Activated CD8-positive, alpha-beta memory T cell treated with anti-CD3 and anti-CD28 coated beads for 36 hours (primary cell): ENCODE data around the gene PNMA6F. TPM values are rescaled to one million over a fixed set of nuclear protein-coding genes. Genes with fewer than 3 reads are reported as not detected.
"Not testable (repeated sequence)": the region's sequence is repeated elsewhere in the genome, so short reads cannot be mapped to it uniquely, and the experiment has no call there.

ENCODE experiments used
- CTCF ChIA-PET: fragments of 350-600 bp; sonication (Branson Sonifier 250); formaldehyde crosslinking; loops from one replicate; lab custom pipeline; 2021; ENCODE audit warnings: antibody characterized with exemption; lab: Charles Lee
- POLR2A ChIA-PET: fragments of 350-600 bp; sonication (Branson Sonifier 250); formaldehyde crosslinking; loops from one replicate; lab custom pipeline; 2021; ENCODE audit warnings: antibody characterized with exemption; lab: Charles Lee
- total RNA-seq, 2 experiments: library from RNA; stranded (reverse); gene quantifications; one replicate each; pipeline ENCODE4 v1.2.3, GENCODE V29; 2021

PNMA6F gene
- total RNA-seq, 2 experiments from 2014 or later: not detected

DNA sequence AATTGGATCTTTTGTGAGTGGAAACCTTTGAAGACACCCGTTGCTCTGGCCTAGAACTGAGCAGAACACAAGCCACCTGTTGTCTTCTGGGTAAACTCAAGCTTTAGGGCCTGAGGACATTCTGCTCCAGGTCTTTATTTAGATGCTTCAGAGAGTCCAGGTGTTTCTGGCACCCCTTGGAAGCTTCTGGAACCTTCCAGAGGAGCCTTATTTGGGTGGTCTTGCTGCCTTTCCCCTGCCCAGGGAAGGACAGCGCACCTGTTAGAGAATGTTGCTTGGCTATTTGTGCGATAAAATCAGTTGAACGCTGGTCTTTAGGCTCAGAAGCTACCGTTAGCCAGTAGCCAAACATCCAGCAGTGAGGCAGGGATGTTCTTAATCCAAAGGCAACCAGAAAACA, 15.4 kb upstream of the PNMA6F start:
- CTCF ChIA-PET: no interaction called here
- POLR2A ChIA-PET: no interaction called here

DNA sequence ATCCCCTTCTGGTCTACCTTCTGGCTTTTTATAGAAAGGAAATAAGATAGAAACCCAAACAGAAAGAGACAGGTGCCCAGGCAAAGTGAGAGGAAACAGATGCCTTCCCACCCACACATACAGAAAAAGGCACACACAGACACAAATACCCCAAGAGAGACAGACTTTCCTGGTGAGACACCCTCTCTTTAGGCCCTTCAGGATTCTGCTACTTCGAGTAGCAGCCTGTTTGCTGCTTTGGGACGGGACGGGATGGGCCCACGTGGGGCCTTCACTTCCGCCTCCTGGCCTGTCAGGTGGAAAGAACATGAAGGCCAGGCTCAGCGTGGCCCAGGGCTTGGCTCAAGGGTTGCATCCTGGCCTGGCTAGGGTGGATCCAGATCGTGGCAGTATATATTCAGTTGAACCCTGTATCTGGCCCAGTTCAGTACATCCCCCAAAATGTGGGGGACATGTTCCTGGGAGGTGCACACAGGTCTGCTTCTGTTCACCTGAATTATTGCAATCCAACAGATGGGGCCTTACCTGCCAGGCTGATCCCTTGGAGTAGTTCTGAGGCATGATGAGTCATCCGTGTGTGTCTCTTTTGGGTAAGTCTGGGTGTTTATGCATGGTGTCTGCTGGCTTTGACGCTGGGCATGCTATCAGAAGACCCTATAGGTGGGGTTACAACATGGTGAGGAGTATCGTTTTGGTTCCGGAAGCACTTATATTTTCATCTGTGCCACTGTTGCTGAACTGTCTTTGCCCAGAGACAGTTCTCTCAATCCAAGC, 14.7 kb upstream of the PNMA6F start:
- ChIA-PET POLR2A (no interaction called here), CTCF (no interaction called here)

DNA sequence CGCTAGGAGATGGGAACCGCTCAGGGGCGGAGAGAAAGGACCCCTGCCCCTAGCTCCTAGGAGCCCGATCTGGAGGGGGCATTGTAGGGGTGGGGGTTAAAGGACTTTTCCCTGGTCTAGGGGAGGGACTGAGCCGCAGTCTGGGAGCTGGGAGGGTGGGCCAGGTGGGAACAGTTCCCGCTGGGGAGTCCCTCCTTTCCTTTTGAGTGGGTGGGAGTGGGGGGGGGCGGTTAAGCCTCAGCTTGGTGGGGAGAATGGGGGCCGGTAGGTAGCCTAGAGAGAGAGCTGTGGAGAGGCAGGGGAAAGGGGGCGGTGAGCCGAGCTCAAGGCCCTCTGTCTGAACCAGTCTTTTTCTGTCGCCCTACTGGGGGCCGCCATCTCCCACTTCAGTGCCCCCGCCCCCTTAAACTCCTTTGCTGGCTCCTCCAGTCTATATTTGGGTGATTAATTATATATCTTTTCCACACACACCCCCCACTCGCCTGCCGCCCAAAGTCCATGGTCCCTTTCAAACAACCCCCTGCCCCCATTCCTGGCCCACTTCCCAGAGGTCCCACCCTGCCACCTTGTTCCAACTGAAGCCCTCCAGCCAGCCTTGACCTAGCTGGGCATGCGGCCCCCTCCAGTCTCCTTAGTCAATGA, 13.2 kb upstream of the PNMA6F start:
- POLR2A ChIA-PET: interaction anchor here (0.6 kb wide), 1 partner anchor 376 kb away, joined by 5 read pairs; no protein-coding TSS in a partner anchor
- CTCF ChIA-PET: interaction anchor here (0.8 kb wide), 1 partner anchor 31 kb away, joined by 3 read pairs; no protein-coding TSS in a partner anchor

DNA sequence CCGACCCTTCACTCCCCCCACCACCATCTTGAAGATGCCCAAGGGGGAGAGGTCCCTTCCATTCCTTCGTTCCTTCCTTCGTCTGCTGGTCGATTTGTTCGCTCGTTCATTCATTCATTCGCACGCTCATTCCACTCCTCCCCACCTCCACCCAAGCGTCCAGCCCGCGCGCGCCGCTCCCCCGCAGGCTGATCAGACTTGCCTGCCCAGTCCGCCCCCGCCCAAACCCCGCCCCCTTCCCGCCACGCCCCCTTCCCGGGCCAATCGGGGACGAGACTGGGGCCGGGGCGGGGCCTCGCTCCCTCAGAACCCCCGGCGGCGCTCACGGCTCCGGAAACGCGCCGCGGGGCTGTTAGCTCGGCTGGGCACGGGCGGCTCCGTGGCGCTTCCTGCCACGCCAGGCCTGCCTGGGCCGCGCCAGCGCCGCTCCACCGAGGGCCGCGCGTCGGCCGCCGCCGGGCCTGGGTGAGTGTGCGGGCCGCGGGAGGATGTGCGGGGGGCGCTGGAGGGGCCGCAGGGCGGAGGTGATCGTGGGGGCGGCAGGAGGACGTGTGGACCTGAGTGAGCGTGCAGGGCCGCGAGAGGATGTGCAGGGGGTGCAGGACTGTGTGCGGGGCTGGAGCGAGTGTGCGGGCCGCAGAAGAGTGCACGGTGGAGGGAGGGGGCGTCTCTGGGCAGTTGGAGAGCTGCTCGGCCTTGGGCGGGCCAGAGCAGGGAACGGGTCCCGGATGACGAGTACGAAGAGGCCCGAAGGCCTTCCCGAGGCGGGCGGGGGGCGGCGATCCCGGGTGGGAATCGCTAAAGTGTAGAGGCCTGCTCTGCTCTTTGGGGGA, 12.5 kb upstream of the PNMA6F start, which contains the start of gene ZNF275:
ZNF275 (plus strand) TSS at position 333 of the 833 bp plus-strand sequence. CDS start 2,527 bp downstream, outside the sequence.
- CTCF ChIA-PET: interaction anchor here (0.8 kb wide), 1 partner anchor 30 kb away, joined by 3 read pairs; no protein-coding TSS in a partner anchor
- POLR2A ChIA-PET: interaction anchor here (0.6 kb wide), 1 partner anchor 375 kb away, joined by 5 read pairs; no protein-coding TSS in a partner anchor

DNA sequence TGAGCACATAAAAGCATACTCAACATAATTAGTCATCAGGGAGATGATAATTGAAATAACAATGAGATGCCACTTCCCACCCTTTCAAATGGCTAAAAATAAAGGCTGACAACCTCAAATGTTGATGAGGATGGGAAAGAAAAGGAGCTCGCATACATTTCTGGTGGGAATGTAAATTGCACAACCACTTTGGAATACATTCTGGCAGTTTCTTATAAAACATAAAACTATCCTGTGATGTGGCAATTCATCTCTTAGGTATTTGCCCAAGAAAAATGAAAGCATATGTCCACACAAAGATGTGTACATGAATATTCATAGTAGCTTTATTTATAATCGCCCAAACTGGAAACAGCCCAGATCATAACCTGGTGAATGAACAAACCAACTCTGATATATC, 11.7 kb upstream of the PNMA6F start:
- CTCF ChIA-PET: no interaction called here
- POLR2A ChIA-PET: no interaction called here

DNA sequence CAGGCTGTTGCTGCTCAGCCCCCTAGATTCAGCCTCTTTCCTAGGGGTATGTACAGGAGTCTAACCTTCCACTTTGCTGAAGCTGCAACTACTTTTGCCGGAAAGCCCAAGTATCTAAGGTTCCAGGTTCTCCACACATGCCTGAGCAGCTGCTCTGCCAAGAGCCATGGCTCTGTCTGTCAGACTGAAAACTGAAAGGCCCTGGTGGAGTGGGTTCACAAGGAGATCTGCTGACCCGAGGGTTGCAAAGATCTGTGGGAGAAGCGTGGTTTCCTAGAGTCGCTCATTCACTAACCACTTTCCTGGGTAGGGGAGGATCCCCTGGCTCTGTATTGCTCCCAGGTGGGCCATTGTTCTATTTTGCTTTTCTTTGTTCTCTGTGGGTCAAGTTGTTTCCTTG, 6.0 kb upstream of the PNMA6F start:
- CTCF ChIA-PET: no interaction called here
- POLR2A ChIA-PET: no interaction called here

DNA sequence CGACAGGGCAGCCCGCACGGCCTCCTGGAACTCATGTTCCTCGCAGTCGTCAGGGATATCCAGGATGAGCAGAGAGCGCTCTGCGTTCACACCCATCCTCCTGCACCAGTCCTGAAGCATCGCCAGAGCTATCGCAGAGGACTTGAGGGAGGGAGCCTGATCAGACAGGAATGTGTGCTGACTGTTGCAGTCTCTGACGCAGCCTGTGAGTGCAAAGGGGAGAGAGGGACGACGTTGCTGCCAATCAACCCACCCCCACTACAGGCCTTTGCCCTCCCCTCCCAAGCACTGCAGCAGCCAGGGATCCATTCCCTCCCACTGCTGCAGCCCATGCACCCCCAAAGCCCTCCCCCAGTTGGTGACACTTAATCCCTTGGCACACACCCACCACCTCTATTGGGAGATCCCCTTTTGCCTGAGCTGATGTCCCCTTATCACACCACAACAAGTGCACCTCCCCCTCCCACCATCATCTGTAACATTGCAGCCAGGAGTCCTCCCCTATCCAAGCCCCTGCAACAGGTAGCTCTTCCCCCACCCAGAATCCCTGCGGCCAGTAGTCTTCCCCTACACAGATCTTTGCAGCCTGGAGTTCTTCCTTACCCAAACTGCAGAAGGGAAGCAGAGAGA, 897 bp downstream of the PNMA6F start:
- POLR2A ChIA-PET: no interaction called here
- CTCF ChIA-PET: no interaction called here

DNA sequence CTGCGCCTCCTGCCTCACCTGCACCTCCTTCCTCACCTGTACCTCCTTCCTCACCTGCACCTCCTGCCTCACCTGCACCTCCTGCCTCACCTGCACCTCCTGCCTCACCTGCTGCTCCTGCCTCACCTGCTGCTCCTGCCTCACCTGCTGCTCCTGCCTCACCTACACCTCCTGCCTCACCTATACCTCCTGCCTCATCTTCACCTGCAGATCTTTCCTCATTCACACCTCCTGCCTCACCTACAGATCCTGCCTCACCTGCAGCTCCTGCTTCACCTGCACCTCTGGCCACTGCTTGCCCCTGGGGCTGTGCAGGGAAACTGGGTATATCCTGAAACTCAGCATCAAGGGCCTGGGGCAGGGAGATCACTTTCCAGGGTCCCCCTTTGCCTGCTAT, 1.5 kb downstream of the PNMA6F start:
- CTCF ChIA-PET, POLR2A ChIA-PET: not testable (repeated sequence)

DNA sequence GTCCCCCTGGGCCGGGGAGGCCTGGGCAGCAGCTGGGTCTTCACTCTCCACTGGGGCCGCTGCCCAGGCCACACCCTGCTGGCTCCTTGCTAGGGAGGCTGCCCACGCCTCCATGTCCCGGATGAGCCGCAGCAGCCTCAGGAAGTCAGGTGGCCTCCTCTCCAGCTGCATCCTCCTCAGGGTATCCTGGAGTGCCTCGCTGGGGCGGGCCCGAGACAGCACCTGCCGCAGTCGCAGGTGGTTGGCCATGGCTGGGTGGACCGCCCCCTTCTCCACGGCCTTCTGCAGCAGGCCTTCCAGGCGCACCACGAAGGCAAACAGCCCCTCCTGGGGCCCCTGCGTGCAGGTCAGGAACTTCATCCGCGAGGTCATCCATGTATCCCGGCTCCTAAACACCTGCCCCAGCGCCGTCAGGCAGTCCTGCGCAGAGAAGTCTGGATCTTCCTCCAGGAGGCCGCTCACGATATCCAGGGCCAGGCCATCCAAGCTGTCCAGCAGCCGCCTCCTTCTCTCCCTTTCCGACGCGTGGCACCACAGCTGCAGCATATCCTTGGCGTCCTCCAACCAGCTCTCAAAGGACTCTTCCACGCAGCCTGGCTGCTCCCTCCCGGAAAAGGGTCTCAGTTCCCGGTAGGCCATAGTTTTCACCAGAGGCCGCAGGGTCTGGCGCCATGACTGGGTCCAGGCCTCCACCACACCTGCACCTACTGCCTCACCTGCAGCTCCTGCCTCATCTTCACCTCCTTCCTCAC, 2.1 kb downstream of the PNMA6F start:
- CTCF ChIA-PET: no interaction called here

DNA sequence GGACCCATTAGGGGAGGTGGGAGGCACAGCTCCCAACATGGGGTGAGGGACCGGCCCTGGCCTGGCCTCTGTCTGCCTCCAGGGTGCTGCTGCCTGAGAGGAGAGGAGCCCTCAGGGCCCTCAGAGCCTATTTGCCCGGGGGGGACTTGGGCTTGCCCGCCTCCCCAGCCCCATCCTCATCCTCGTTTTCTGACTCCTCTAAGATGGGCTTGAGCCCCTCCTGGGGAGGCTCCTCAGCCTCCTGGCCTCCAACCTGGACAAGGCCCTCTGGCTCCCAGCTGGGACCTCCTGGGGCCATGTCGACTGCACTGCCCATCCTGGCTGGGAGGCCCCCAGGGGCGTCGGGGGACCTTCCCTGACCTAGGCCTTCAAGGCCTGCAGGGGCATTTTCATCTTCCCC, 2.8 kb downstream of the PNMA6F start:
- ChIA-PET CTCF (no interaction called here), POLR2A (no interaction called here)

More for the DNA sequence above, 2.1 kb downstream of the PNMA6F start:
- POLR2A ChIA-PET: no interaction called here

DNA sequence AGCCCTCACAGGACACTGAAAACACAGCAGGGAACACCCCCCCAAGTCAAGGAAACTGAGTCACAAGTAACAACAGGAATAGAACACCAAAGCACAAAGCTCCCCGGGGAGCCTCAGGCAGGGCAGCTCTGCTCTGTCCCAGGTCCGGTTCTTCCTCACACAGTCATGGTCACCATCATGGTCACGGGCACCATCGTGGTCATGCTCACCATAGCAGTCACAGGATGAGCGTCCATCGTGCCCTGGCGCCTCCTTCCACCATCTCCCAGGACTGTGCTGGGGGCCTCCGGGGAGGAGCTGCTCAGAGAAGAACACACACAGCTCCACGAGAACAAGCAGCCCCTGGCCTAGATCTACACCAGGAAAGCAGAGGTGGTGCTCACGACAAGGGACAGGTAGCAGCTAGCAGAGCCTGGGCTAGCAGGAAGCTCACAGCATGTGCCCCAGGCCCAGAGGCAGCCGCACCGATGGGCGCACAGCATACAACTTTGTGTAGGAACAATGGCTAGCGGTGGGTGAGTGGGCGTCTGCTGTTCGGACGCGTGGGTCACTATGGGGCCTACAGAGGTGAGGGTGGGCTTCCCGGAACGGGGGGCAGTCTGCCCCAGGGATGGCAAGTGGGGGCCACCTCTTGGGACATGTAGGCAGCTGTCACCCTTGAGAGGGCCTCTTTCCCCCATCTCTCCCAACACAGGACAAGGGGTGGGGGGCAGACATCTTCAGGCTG, 3.4 kb downstream of the PNMA6F start:
- POLR2A ChIA-PET: no interaction called here
- CTCF ChIA-PET: no interaction called here

DNA sequence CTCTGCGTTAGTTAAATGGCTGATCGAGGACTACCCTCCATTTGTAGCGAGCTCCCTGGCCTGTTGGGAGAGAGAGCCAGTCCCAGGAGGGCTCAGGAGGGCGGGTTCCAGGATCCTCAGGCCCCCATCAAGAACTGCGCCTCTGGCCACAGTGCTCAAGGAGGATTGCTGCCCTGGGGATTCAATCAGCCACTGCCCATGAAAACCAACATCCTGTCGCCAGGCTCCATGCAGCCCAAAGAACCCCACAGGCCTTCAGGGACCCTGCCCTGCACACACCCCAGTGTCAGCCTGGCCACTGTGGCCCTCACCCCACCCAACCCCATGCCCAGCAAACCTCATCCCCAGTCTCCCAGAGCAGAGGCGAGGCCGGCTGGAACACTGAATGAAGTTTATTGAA, 4.3 kb downstream of the PNMA6F start:
- CTCF ChIA-PET: no interaction called here
- POLR2A ChIA-PET: no interaction called here

DNA sequence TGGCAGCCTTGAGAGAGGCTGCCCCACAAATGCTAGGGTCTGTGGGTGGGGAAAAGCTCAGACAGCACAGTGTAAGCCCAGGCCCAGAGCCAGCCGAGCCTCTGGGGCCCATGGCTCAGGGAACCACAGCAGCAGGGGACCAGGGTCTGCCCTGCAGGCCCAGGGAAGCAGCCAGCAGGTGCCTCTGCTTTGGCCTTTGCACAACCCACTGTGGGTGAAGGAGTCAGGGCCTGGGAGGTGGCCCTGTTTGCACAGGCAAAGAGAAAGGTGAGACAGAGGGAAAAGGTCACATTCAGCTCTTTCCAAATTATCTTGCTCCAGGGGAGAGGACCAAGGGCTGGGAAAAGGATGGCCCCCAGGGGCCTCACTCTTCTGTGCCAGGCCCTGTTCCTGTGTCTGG, 8.7 kb downstream of the PNMA6F start:
- CTCF ChIA-PET: no interaction called here
- POLR2A ChIA-PET: no interaction called here

DNA sequence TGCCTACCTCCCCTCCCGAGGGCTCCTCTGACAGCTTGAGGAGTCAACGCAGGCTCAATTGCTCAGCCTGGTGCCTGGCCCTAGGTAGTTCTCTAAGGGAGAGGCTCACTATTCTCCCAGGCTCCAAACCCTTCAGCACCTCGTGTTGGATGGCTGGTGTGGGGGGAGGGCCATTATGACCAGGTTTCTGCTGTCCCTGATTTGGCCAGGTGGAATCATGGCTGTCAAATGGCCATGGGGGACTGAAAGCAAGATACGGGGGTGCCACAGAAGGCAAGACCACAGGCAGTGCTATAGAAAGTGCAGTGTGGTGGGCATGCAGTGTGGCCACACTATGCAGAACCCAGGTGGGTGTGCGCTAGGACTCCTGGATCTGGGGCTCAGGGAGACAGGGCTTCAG, 9.5 kb downstream of the PNMA6F start:
- ChIA-PET POLR2A (no interaction called here), CTCF (no interaction called here)

DNA sequence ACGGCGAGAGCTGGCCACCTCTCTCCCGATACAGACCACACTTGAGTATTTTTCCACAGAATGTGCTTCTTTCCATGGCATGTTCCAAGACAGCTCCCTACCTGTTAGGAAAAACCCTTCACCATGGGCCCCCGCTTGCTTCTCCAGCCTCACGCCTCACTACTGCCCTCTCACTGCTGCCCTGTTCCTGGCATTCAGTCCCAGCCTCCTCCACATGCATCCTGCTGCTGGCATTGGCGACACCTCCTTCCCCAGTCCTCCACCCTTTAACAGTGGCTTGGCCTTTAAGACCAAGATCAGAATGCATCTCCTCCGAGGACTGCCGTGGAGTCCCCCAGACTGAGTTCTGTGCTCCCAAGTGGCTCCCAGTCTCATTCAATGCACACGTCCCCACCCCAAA, 10.7 kb downstream of the PNMA6F start:
- ChIA-PET POLR2A (no interaction called here), CTCF (no interaction called here)

DNA sequence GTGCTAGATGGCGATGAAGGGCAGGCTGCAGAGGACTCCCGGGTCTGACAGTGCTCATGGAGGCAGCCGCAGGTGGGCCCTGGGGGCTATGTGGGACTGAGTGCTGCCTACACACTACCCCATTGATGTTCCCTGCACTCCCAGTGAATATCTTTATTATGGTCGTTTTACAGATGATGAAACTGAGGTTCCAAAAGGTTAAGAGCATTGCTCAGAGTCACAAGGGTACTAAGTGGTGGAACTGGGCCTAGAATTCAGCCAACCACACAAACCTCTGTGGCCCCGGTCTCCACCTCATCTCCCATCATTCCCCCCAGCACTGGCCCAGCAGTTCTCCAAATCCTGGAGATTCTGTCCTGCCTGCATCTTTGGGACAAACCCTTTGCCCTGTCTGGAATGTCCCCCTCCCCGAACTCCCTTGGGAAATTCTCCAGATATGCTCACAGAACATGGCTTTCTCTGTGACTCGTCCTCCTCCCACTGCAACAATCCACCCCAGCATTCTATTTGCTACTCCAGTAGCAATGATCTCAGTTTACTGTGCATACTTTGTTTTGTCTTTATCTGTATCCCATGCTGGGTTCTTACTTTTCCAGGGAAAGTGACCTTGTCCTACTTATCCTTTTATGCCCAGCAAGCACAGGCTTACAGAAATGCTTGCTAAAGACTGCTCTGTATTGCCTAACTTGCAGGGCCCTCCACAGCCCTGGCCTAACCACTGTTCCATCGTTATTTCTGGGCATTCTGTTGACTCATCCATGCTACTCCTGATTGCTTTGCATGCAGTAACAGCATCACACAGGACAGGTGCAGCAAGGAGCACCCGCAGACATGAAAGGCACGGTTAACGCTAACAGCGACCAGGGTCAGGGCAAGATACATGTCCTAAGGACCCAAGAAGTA, 14.0 kb downstream of the PNMA6F start:
- POLR2A ChIA-PET: no interaction called here
- CTCF ChIA-PET: no interaction called here

DNA sequence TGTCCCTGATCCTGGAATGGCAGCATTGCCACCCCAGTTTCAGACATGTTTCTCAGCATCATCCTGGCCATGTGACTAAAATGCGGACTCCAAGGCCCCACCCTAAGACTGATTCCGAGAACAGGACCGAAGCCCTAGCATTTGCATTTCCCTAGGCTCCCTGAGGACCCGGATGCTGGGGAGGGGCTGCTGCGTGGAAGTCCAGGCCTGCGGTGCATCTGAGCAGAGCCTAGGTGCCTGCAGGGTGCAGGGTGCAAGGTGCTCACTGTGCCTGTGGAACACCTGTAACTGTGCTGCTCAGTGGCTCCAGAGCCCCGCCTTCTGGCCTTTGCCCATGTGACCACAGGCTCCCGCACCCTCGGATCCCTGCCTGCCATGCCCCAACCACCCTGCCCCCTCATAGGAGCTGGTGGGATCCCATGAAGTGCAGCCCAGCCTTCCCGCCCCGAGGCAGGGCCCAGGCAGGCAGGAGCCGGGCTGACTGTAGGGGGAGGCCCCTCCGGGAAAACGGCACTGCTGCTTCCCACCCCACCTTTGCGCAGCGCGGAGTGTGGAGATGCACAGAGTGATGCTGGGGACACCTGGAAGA, 14.9 kb downstream of the PNMA6F start:
- POLR2A ChIA-PET: no interaction called here
- CTCF ChIA-PET: no interaction called here
